ENCODE measurements around the gene GPR135.

Gene GPR135

GRCh38 chr14:59465316-59466135 is at the start of gene GPR135:
Gene GPR135, minus strand, starts transcription at chr14:59465380. Its CDS starts 154 bp downstream, at chr14:59465226.
- no peak for DNase-seq (ENCODE audit: low read depth)

- no peak for DNase-seq (ENCODE audit: low read depth)
Observed at GRCh38 chr14:59511916-59512575, 46.9 kb upstream of the GPR135 start.

- DNase-seq (ENCODE audit: low read depth): no peak
Observed at GRCh38 chr14:59510966-59511365, 45.8 kb upstream of the GPR135 start.

- DNase-seq (ENCODE audit: low read depth): no peak
Observed at GRCh38 chr14:59510001-59510400, 44.8 kb upstream of the GPR135 start.

GRCh38 chr14:59509101-59509500 is 43.9 kb upstream of the GPR135 start:
- no peak for DNase-seq (ENCODE audit: low read depth)

GRCh38 chr14:59507752-59508103 is 42.5 kb upstream of the GPR135 start:
- no peak for DNase-seq (ENCODE audit: low read depth)

GRCh38 chr14:59507063-59507751 is 42.0 kb upstream of the GPR135 start:
- DNase-seq (ENCODE audit: low read depth): no peak

- no peak for DNase-seq (ENCODE audit: low read depth)
Observed at GRCh38 chr14:59503256-59503655, 38.1 kb upstream of the GPR135 start.

GRCh38 chr14:59500732-59501131 is 35.6 kb upstream of the GPR135 start:
- DNase-seq (ENCODE audit: low read depth): no peak

- no peak for DNase-seq (ENCODE audit: low read depth)
Observed at GRCh38 chr14:59492384-59492783, 27.2 kb upstream of the GPR135 start.

GRCh38 chr14:59490756-59491155 is 25.6 kb upstream of the GPR135 start:
- no peak for DNase-seq (ENCODE audit: low read depth)

GRCh38 chr14:59484639-59485175 is 19.5 kb upstream of the GPR135 start:
- DNase-seq (ENCODE audit: low read depth): no peak

GRCh38 chr14:59483819-59484638 is 18.8 kb upstream of the GPR135 start, which contains the start of the genes JKAMP and L3HYPDH:
Gene JKAMP, plus strand, starts transcription at chr14:59484517. Its CDS starts 73 bp downstream, at chr14:59484590.
Gene L3HYPDH, minus strand, starts transcription at chr14:59484408. Its CDS starts 92 bp downstream, at chr14:59484316.
- DNase-seq (ENCODE audit: low read depth): peak; percentile 77

- no peak for DNase-seq (ENCODE audit: low read depth)
Observed at GRCh38 chr14:59483363-59483762, 18.2 kb upstream of the GPR135 start.

- no peak for DNase-seq (ENCODE audit: low read depth)
Observed at GRCh38 chr14:59482541-59483331, 17.6 kb upstream of the GPR135 start.

GRCh38 chr14:59481871-59482540 is 16.8 kb upstream of the GPR135 start:
- DNase-seq (ENCODE audit: low read depth): no peak

- DNase-seq (ENCODE audit: low read depth): no peak
Observed at GRCh38 chr14:59481407-59481806, 16.2 kb upstream of the GPR135 start.

- DNase-seq (ENCODE audit: low read depth): no peak
Observed at GRCh38 chr14:59480166-59480565, 15.0 kb upstream of the GPR135 start.

- DNase-seq (ENCODE audit: low read depth): no peak
Observed at GRCh38 chr14:59478540-59478939, 13.4 kb upstream of the GPR135 start.

- no peak for DNase-seq (ENCODE audit: low read depth)
Observed at GRCh38 chr14:59475709-59476108, 10.5 kb upstream of the GPR135 start.
